ENCODE measurements around the gene SUCLA2.
A peak's percentile ranks its signal among the peaks of the same experiment; 100 is the strongest.

The SUCLA2 gene

GRCh38 chr13:48038761-48039160, 37.7 kb upstream of the SUCLA2 start:
- DNase-seq (ENCODE audit: low read depth), result no peak
- no peak for TF ChIP-seq CTCF (conservative IDR thresholded peaks at IDR 0.05; ENCODE audit: low read depth, low read length)
- H3K4me3 ChIP-seq (ENCODE audit: low read depth, low read length), result no peak overlapping the region

- TF ChIP-seq CTCF (conservative IDR thresholded peaks at IDR 0.05; ENCODE audit: low read depth, low read length), result peak; percentile 99
- H3K4me3 ChIP-seq (ENCODE audit: low read depth, low read length), result peak within 1 kb of the TSS; percentile 84
- peak; percentile 98 for DNase-seq (ENCODE audit: low read depth)
These were observed 36.5 kb upstream of the SUCLA2 start, which contains the start of gene NUDT15 for GRCh38 chr13:48037346-48038173. TSS of gene NUDT15 (plus strand) at chr13:48037726. CDS start at chr13:48037747, 21 bp downstream.

GRCh38 chr13:48029859-48030258, 28.8 kb upstream of the SUCLA2 start:
- H3K4me3 ChIP-seq (ENCODE audit: low read depth, low read length), result no peak overlapping the region
- no peak for DNase-seq (ENCODE audit: low read depth)
- no peak for TF ChIP-seq CTCF (conservative IDR thresholded peaks at IDR 0.05; ENCODE audit: low read depth, low read length)

- no peak for TF ChIP-seq CTCF (conservative IDR thresholded peaks at IDR 0.05; ENCODE audit: low read depth, low read length)
- DNase-seq (ENCODE audit: low read depth), result no peak
- H3K4me3 ChIP-seq (ENCODE audit: low read depth, low read length), result no peak overlapping the region
These were observed 27.0 kb upstream of the SUCLA2 start for GRCh38 chr13:48028066-48028465.

GRCh38 chr13:48019796-48020195, 18.7 kb upstream of the SUCLA2 start:
- TF ChIP-seq CTCF (conservative IDR thresholded peaks at IDR 0.05; ENCODE audit: low read depth, low read length), result no peak
- DNase-seq (ENCODE audit: low read depth), result no peak
- no peak overlapping the region for H3K4me3 ChIP-seq (ENCODE audit: low read depth, low read length)

- H3K4me3 ChIP-seq (ENCODE audit: low read depth, low read length), result no peak overlapping the region
- no peak for DNase-seq (ENCODE audit: low read depth)
- no peak for TF ChIP-seq CTCF (conservative IDR thresholded peaks at IDR 0.05; ENCODE audit: low read depth, low read length)
These were observed 17.6 kb upstream of the SUCLA2 start for GRCh38 chr13:48018637-48019036.

- no peak for DNase-seq (ENCODE audit: low read depth)
- TF ChIP-seq CTCF (conservative IDR thresholded peaks at IDR 0.05; ENCODE audit: low read depth, low read length), result no peak
- H3K4me3 ChIP-seq (ENCODE audit: low read depth, low read length), result no peak overlapping the region
These were observed 13.3 kb upstream of the SUCLA2 start for GRCh38 chr13:48014359-48014758.

All from choroid plexus epithelial cell (primary cell).